GM08714 (cell line): ENCODE results near the gene FBXO9.

Source experiments
- H3K4me3 ChIP-seq: fragments of 200-500 bp; sonication (Bioruptor generic); 2 replicates; pipeline ENCODE4 v1.5.1; 2014; ENCODE audit warnings: mild to moderate bottlenecking, low read length, inconsistent platforms
- ZNF274 ChIP-seq: IDR thresholded peaks from 2 replicates; pipeline ENCODE4 v1.6.1; 2012; ENCODE audit warnings: mild to moderate bottlenecking, low read depth, low read length

The FBXO9 gene

DNA sequence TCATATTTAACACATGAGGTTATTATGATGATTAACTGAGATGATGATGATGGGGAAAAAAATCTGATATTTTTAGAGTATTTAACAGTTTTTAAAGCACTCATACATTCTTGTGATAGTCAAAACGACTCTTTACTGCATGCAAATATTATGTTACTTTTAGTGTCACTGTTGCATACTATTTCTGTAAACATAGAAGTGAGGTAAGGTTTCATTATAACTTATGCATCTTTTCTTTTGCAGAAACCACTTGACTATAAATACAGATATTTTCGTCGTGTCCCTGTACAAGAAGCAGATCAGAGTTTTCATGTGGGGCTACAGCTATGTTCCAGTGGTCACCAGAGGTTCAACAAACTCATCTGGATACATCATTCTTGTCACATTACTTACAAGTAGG lies 30.1 kb downstream of the FBXO9 start:
- H3K4me3 ChIP-seq, result no peak overlapping the region
- TF ChIP-seq ZNF274, result no peak

DNA sequence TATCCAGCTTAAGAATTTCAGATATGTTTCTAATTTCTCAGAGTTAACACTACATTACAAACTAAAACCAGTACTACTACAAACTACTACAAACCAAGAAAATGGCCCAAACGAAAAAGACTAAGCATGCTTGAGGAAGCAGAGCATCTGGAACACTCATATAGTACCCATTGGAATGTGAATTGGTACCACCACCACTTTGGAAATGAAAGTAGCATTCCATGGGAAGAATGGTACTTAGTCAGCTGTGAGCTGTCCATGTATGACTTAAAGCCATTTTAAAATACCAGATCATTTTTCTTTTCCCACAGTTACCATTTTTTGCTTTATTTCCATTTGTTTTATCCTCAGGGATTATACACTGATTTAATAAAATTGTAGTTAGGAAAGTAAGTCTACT lies 30.5 kb downstream of the FBXO9 start:
- no peak overlapping the region for H3K4me3 ChIP-seq
- no peak for TF ChIP-seq ZNF274

DNA sequence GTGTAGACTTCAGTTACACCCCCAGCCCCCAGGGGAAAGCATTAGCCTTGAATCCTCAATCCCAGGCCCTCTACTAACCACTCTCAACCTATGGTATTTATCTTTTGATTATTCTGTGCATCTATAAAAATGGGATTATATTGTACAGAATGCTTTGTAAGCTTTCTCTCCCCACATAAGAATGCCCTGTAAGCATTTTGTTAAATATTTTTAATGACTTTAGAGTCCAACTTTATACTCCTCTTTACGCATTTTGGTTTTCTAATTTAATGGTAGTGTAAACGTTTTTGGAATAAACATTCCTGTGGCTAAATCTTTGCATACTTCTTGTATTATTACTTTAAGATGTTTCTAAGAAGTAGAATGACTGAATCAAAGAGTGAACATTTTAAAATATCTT lies 35.4 kb downstream of the FBXO9 start:
- TF ChIP-seq ZNF274, result no peak
- H3K4me3 ChIP-seq, result no peak overlapping the region

DNA sequence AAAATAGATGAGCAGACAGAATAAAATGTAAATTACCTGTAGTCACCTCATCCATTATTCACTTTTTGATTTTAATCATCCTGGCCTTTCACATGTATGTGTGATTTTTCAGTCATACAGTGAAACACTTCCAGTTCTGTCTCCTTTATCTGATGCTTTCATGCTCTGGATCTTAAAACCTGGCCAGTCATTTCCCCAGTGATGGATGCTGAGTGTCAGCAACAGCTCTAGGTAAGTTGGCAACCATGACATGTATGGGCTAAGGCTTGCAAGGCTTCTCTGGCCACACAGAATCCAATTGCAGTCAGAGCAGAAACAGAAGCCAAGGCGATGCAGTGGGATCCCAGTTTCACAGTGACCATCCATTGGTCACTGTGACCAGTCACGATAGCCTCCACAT lies 35.8 kb downstream of the FBXO9 start:
- H3K4me3 ChIP-seq, result no peak overlapping the region
- TF ChIP-seq ZNF274, result no peak

DNA sequence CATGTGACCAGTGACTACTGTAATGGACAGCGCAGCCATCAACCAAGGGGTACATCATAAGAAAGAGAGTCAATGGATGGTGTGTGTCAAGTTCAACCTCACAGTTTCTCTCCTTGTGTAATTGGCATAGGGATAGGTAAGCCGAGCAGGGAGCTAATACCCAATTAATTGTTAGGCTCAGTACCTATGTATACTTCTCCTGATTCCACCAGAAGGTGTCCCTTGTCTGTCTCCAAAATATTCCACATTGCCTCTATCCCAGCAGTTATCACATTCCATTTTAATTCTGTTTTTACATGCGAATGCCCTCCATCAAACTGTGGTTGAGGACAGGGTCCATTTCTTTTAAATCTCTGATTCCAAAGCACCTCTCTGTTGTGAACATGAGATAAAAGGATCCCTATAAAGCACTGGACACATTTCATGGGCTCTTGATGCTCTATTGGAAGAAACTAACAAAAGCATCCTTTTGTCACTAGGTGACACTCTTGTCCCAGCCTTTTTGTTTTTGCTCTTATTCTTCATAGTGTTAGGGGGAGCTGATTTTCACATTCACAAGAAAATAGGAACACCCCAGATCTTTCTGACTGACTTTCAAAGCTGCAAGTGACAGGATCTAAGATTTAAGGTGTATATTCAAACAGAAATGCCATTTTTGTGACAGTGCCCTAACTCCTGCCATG lies 38.9 kb downstream of the FBXO9 start:
- H3K4me3 ChIP-seq, result no peak overlapping the region
- TF ChIP-seq ZNF274, result no peak

DNA sequence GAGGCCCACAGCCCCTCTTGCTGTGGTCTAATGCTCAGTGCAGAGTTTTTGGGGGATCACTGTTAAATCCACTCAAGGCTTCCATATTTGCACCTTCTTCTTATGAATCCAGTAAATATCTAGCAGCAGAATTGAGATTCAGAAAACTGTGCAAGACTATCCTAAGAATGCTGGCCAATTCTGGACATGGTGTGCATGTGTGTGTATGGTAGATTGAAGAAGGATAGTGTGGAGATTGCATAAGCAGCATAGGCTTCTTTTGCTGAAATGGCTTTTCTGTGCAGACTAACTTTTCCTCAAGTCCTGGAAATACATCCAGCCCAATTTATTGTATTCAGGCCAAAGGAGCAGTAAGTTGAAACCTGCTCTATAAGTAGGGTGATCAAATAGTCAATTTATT lies 39.7 kb downstream of the FBXO9 start:
- no peak overlapping the region for H3K4me3 ChIP-seq
- no peak for TF ChIP-seq ZNF274

DNA sequence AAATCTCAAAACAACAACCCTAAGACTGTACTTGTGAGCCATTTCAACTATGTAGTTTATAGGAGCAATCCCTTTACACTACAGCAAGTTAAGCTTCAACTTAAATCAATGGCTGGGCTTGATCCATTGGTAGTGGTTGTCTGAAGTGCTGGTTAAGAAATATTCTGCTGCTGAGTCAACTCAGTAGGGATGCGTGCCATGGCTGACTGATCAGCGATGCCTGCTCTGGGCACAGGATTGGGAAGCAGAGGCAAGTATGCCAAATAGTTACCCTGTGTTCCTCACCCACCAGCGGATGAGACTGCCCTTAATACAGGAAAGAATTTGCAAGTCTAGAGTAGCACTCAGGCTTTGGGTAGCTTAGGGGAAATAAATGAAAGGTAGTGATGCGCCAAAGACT lies 41.9 kb downstream of the FBXO9 start:
- TF ChIP-seq ZNF274, result no peak
- H3K4me3 ChIP-seq, result no peak overlapping the region

DNA sequence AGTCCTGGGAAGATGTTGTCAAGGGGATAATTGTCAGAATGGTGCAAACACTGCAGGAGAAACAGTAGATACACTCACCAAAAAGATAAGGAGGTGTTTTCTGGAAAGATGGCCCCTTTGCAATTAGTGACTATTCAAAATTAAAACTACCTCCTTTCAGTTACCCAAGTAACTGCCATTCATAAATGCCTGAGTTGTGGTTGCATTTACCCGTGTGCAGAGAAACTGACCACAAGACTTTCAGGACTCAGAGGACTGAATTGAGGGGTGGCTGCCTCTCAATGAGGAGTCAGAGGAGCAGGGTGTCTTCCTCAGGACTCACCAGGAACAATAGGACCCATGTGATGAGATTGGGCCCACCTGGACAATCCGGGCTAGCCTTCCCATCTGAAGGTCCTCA lies 44.4 kb downstream of the FBXO9 start:
- no peak overlapping the region for H3K4me3 ChIP-seq
- no peak for TF ChIP-seq ZNF274

DNA sequence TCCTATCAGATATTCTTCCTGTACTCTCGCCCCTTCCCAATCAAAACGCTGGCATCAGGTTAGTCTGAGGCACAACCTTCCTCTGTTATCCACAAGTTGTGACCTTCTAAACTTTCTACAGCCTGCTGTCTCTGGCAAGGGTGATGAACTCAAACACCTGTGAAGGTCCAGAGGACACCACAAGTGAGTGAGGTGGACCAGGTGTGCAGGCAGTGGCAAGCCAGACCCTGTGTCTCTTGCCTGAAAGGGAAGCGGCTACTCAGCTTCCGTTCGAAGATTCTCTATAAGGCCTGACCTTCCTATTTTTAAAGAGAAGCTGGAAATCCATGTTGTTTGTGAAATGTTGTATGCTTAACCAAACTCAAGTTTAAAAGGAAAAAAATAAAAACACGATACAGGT lies 46.7 kb downstream of the FBXO9 start:
- H3K4me3 ChIP-seq, result no peak overlapping the region
- TF ChIP-seq ZNF274, result no peak

DNA sequence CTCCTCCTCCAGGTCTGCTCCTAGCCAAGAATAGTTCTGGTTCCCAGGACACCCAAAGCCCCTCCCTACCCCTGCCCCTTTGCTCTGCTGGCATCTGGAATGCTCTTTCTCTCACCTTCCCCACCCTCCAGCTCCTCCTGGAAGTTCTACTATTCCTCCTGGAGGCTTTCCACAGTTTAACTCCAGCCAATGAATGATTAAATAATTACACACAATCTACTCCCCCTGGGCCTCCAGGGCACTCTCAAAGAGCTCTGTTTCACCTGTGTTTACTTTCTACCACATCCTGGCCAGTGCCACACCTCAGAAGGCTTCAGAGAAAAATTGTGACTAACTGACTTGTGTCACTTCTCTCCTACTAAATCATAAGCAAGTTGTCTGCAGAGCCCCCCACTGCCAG lies 47.2 kb downstream of the FBXO9 start:
- no peak overlapping the region for H3K4me3 ChIP-seq
- TF ChIP-seq ZNF274, result no peak

DNA sequence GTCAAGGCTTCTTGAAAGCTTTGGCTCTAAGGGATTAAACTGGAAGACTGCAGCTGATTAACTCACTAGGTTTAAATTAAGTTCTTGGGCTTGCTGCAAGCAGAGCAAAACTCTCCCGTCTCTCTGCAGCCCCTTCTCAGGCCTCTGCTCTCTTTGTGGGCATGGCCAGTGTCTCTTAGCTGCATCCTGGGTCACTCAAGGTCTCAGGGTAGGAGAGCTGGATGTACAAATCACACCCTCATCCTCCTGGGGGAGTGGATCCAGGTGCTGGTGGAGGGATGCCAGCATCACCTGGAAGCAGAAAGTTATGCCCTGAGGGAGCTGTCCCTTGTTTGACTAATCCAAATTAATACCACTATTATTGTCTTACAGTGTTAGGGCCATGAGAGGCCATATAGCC lies 47.7 kb downstream of the FBXO9 start:
- no peak for TF ChIP-seq ZNF274
- no peak overlapping the region for H3K4me3 ChIP-seq

DNA sequence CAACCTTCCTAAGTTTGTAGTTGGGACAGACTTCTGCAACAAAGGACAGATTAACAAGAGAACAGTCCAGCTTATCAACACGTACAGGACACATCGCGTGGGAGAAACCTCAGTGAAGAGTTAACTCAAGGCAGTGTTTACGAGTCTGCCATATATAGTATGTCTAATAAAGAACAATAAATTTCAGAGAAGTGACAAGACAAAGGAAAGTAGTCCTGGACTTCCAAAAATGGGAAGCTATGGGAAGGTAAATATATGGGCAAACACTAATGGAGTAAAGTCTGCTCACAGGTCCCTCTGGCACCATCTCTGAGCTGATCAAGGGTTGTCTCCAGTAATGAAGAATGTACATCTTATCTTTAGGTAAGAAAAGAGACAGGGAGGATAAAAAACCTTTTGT lies 48.5 kb downstream of the FBXO9 start:
- no peak for TF ChIP-seq ZNF274
- H3K4me3 ChIP-seq, result no peak overlapping the region

DNA sequence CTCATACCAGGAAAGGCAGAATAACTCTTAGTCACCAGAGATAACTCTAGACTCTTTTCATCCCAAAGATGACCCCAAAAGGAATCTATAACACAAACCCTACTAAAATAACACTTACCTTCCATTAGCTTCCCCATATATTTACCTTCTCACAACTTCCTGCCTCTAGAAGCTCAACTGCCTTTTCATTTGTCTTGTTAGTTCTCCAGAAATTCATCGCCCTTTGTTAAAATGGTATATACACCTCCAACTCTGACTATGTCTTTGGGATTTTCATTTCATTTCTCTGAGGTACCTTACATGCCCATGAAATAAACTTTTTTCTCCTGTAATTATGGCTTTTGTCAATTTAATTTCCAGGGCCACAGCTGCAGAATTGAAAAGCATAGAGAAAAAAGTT lies 49.9 kb downstream of the FBXO9 start:
- TF ChIP-seq ZNF274, result no peak
- H3K4me3 ChIP-seq, result no peak overlapping the region

DNA sequence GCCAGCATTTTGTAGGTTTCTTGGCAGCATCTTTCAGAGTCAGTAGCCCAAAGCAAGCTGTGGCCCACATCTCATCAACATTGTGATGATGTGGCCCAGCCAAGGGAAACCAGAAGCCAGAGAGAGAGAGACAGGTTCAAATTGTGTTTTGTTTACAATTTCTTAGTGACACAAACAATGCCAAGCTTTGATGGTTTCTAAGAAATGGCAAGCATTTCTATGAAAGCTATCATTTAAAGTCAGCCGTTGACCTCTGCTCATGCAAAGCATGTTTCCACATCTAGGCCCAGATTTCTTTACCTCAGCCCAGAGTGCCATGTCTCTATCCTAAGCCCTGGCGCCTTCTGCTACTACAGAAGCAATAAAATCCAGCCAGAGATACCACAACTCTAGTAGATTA lies 50.5 kb downstream of the FBXO9 start:
- no peak overlapping the region for H3K4me3 ChIP-seq
- TF ChIP-seq ZNF274, result no peak

DNA sequence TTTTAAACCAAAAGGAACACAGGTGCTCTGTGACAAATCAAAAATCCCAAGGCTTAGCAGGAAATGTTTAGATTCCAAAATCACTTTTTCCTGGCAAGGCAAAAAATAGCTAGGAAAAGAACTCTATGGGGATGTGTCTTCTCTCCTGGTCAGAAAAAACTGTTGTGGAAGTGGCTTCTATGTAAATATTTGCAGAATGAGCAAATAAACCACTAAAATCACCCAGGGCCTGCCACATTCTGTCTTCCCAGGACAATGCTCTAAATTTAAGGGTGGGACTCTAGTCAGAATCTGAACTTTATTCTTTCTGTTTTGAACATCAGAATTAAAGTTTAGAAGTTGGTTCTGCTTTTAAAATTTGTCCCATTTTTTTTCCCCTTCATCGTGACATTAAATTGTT lies 54.1 kb downstream of the FBXO9 start:
- TF ChIP-seq ZNF274, result no peak
- H3K4me3 ChIP-seq, result no peak overlapping the region

DNA sequence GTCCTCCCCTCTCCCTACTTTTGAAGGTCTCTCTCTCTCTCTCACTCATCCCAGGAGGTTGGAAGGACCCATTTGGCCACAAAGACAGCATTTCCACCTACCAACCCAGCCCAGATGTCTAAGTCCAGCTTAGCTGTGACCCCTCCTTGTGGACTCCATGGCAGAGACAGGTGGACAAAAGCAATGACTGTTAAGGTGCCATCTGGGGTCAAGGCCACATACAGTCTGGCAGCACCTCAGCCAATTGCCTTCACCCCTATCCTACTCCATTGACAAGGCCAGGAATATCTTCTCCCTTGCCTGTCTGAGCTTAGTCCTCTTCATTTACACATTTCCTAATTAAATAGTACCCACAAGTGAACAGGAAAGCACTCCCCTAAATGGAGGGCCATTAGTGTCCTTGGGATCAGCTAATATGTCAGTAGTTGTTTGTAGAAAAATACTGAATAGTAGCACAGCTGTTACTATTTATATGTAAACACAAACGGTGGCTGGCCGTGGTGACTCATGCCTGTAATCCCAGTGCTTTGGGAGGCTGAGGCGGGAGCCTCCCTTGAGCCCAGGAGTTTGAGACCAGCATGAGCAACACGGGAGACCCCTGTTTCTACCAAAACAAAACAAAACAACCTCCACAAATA lies 54.7 kb downstream of the FBXO9 start:
- TF ChIP-seq ZNF274, result no peak
- no peak overlapping the region for H3K4me3 ChIP-seq
